Mesodermal cell (in vitro differentiated cells): ENCODE data around the gene VRK2.
A peak's percentile ranks its signal among the peaks of the same experiment; 100 is the strongest.
"Not testable (repeated sequence)": the region's sequence is repeated elsewhere in the genome, so short reads cannot be mapped to it uniquely, and the experiment has no call there.

ENCODE experiments used
- H3K27ac ChIP-seq: 2 replicates; pipeline ENCODE4 v1.7.0; 2013; ENCODE audit warnings: mild to moderate bottlenecking, low read depth, low read length, moderate library complexity; ENCODE audit not compliant: severe bottlenecking
- H3K36me3 ChIP-seq: 2 replicates; pipeline ENCODE4 v1.7.1; 2013; ENCODE audit warnings: mild to moderate bottlenecking, low read length, moderate library complexity; ENCODE audit not compliant: control insufficient read depth, insufficient read depth
- H3K4me1 ChIP-seq: one replicate; pipeline ENCODE4 v1.7.1; 2013; ENCODE audit warnings: mild to moderate bottlenecking, low read length; ENCODE audit not compliant: insufficient read depth, control insufficient read depth, poor library complexity, severe bottlenecking
- H3K4me3 ChIP-seq: 2 replicates; pipeline ENCODE4 v1.7.0; 2013; ENCODE audit warnings: low read length, control low read depth, mild to moderate bottlenecking; ENCODE audit not compliant: insufficient read depth, poor library complexity, severe bottlenecking; ENCODE audit errors: extremely low read depth
- H3K9me3 ChIP-seq: 2 replicates; pipeline ENCODE4 v1.7.1; 2013; ENCODE audit warnings: mild to moderate bottlenecking, low read length, moderate library complexity; ENCODE audit not compliant: control insufficient read depth
- WGBS, 2 experiments: methylation state at CpG; one replicate each; pipeline ENCODE4 v1.1.5; 2013; ENCODE audit warnings: missing lambda C conversion rate in 2 of 2; ENCODE audit not compliant: insufficient coverage in 2 of 2; 5-methylcytosine and 5-hydroxymethylcytosine counted together

The VRK2 gene

DNA sequence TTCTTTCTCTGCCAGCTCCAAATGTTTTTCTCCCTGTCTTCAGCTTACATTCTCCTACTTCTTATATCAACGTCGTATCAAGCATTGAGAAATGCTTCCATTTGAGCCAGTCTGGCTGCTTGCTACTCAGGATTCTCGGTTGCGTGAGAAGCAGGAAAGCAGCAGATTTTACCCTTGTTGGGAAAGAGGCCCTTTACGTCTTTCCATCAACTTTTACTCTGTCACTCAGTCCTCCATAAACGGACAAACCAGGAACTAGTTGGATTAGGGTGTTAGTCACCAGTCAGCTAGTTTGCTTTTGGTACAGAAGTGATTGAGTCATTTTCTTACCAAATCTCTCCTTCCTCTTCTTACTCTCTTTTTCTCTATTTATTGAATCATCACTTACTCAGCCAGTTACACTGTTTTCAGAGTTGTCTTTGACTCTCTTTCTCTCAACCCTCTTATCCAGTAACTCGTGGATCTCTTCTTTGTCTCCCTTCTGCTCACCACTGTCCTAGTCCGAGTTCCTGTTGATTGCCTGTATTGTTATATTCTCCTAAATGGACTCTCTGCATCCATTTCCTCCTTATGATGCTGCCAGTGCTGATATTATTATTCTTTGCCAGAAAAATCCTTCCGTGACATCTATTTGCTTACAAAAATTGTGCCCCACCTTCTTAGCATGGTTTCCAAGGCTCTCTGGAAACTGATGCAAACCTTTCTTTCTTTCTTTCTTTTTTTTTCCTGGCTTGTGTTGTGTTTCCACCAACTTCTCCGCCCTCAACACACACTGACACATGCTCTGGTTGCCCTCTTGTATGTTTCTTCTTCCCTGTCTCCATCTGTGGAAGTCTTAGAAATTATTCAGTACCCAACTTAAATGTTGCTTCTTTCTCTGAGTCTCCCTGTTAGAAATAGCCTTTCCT is 61.5 kb downstream of the VRK2 start:
- Histone ChIP-seq H3K36me3 (no peaks in the 10 kb centered on the region), H3K9me3 (no peaks in the 10 kb centered on the region), H3K4me1 (peaks cover 8% of the 10 kb centered on the region), H3K27ac (peak overlapping the region; percentile 24), H3K4me3 (no peak overlapping the region)
- WGBS, 2 experiments = 92 to 95% methylated on average over 7 to 8 of the region's 10 CpGs

DNA sequence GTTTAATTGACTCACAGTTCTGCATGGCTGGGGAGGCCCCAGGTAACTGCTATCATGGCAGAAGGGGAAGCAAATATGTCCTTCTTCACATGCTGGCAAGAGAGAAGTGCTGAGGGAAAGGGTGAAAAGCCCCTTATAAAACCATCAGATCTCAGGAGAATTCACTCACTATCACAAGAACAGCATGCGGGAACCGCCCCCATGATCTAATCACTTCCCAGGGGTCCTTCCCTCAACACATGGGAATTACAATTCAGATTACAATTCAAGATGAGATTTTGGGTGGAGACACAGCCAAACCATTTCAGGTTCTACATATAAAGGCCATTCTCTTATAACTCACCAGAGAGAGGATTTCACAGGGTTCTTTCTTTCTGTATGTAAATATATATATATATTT is 62.9 kb downstream of the VRK2 start:
- WGBS, 2 experiments = 80 to 82% methylated on average over 1 to 2 of the region's 2 CpGs
- H3K9me3 ChIP-seq = no peaks in the 10 kb centered on the region
- peaks cover 8% of the 10 kb centered on the region for H3K4me1 ChIP-seq
- H3K36me3 ChIP-seq = no peaks in the 10 kb centered on the region
- no peak overlapping the region for H3K27ac ChIP-seq
- H3K4me3 ChIP-seq = no peak overlapping the region

DNA sequence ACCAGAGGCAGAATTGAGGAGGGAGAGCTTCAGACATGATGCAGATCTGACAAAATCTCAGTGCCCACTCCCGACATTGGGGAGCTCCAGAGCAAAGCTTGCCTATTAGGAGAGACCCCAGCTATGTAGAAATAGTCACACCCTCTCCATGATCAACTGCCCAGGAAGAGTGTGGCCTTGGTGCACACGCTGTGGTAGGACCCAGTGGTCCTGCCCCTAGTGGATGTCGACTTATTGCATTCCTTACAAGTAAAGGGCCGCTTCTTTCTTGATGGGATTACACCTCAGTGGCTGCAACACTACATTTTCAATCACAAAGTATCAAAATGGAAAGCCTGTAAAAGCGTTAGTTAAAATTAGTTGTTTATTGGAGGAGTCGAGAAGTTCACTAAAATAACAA is 64.2 kb downstream of the VRK2 start:
- Histone ChIP-seq H3K27ac (no peak overlapping the region), H3K4me1 (peaks cover 8% of the 10 kb centered on the region), H3K36me3 (no peaks in the 10 kb centered on the region), H3K9me3 (no peaks in the 10 kb centered on the region), H3K4me3 (no peak overlapping the region)
- WGBS, 2 experiments = 70 to 100% methylated on average over 2 of the region's 6 CpGs

DNA sequence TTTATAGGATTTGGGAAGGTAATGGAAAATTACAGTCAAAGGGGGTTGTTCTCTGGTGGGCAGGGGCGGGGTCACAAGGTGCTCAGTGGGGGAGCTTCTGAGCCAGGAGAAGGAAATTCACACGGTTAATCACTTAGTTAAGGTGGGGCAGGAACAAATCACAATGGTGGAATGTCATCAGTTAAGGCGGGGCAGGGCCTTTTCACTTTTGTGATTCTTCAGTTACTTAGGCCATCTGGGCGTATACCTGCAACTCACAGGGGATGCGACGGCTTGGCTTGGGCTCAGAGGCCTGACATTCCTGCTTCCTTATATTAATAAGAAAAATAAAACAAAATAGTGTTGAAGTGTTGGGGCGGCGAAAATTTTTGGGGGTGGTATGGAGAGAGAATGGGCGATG is 67.0 kb downstream of the VRK2 start:
- H3K4me1 ChIP-seq, H3K9me3 ChIP-seq, H3K27ac ChIP-seq, H3K4me3 ChIP-seq, H3K36me3 ChIP-seq: not testable (repeated sequence)
- WGBS, 2 experiments = 80 to 85% methylated on average over 3 to 4 of the region's 9 CpGs

DNA sequence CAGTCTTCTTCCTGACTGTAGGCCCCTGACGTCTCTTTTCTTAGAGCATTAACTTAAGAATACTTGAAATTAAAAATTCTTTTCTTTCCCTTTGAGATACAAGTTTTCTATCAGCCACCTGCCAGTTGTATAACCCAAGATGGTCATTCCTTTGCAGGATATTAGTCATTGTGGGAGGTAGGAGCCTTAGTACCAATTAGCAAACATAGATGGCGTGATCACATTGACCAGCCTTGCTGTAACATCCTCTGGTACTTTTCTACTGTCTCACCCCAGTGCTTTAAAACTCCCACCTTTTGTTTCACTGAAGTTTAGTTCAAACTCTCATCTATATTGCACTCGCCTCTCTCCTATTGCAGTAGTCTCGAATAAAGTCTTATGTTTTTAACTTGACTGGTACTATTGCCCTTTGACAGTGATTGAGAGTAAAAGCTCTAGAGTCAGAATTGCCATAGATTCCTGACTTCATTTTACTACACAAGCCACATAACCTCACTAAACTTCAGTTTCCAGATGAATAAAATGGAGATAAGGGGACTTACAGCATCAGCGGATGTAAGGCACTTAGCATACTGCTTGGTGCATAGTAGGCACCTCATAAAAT is 74.1 kb downstream of the VRK2 start:
- Histone ChIP-seq H3K27ac (no peak overlapping the region), H3K4me3 (no peak overlapping the region), H3K36me3 (peaks cover 11% of the 10 kb centered on the region), H3K9me3 (peaks cover 3% of the 10 kb centered on the region), H3K4me1 (no peaks in the 10 kb centered on the region)
- 78 to 100% methylated on average over 1 of the region's 5 CpGs for WGBS, 2 experiments

DNA sequence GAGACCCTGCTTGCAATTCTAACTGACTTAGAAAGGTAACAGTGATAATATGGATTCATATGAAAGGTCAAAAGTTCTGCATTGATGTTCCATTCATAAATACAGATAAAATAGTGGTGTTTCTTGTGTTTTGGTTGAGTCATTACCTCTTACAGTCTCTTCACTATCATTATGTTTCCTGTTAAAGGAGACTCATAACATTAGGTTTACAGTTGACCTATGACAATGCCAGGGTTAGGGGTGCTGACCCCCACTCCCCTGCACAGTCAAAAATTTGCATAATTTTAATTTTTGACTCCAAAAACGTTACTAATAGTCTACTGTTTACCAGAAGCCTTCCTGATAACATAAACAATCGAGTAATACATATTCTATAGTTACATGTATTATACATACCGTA is 75.4 kb downstream of the VRK2 start:
- H3K27ac ChIP-seq = no peak overlapping the region
- no peaks in the 10 kb centered on the region for H3K4me1 ChIP-seq
- H3K36me3 ChIP-seq = peaks cover 11% of the 10 kb centered on the region
- H3K9me3 ChIP-seq = peaks cover 3% of the 10 kb centered on the region
- no peak overlapping the region for H3K4me3 ChIP-seq
- 80% methylated on average over 1 of the region's 3 CpGs; no CpG with 5 or more reads in 1 of the 2 experiments for WGBS, 2 experiments

DNA sequence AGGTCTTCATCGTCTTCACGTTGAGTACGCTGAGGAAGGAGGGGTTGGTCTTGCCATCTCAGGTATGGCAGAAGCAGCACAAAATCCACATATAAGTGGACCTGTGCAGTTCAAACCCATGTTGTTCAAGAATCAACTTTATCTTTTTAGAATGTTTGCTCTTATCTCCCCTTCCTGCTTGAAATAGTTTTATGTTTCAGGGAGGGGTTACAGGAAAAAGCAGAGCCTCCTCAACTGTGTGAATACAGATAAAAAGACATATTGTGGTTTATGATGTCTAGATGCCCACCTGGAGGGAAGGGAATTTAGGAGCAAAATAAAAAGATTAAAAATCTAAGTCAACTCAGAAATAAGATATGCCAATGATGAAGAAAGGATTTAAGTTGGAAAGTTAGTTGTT is 75.9 kb downstream of the VRK2 start:
- peaks cover 11% of the 10 kb centered on the region for H3K36me3 ChIP-seq
- peaks cover 3% of the 10 kb centered on the region for H3K9me3 ChIP-seq
- no peak overlapping the region for H3K4me3 ChIP-seq
- H3K27ac ChIP-seq = no peak overlapping the region
- H3K4me1 ChIP-seq = no peaks in the 10 kb centered on the region
- WGBS, 2 experiments = no CpG with 5 or more reads among the region's 3 CpGs

DNA sequence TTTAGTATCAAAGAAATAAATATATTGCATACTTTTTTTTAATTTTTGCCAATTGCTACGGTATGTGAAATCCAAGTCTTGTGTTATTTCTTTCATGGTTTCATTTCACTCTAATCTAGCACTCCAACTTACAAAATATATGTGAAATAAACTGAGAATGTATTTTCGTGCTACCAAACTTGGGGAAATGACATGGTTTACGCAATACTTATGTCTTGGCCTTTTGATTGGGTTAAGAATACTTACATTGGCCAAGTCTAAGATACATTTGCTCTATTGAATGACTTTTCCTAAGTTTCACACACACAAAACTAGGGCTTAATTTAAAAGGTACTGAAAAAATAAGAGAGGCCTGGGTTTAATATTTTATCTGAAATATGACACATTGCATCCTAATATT is 80.5 kb downstream of the VRK2 start:
- H3K27ac ChIP-seq = no peak overlapping the region
- H3K4me1 ChIP-seq = peaks cover 4% of the 10 kb centered on the region
- WGBS, 2 experiments = no CpG with 5 or more reads among the region's 3 CpGs
- peaks cover 8% of the 10 kb centered on the region for H3K36me3 ChIP-seq
- no peaks in the 10 kb centered on the region for H3K9me3 ChIP-seq
- no peak overlapping the region for H3K4me3 ChIP-seq

DNA sequence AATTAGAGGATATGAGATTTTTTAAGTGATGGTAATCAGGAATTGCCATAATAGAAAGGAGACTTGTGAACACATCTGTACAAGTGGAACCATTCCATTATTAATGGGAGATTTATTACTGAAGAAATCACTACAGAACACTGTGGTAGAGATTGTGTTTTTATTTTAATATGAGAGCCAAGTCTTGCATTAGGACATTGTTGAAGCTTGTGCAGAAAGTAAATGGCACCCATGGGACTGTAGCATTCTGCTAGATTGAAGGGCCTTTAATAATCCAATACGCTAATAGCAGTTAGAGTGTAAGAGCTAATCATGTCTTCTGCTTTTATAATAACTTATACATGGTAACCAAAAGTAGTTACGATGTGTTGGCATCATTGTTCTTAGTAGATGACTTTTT is 83.6 kb downstream of the VRK2 start:
- WGBS, 2 experiments = no CpG with 5 or more reads among the region's 2 CpGs
- Histone ChIP-seq H3K4me3 (no peak overlapping the region), H3K9me3 (no peaks in the 10 kb centered on the region), H3K36me3 (no peaks in the 10 kb centered on the region), H3K27ac (no peak overlapping the region), H3K4me1 (peaks cover 4% of the 10 kb centered on the region)

DNA sequence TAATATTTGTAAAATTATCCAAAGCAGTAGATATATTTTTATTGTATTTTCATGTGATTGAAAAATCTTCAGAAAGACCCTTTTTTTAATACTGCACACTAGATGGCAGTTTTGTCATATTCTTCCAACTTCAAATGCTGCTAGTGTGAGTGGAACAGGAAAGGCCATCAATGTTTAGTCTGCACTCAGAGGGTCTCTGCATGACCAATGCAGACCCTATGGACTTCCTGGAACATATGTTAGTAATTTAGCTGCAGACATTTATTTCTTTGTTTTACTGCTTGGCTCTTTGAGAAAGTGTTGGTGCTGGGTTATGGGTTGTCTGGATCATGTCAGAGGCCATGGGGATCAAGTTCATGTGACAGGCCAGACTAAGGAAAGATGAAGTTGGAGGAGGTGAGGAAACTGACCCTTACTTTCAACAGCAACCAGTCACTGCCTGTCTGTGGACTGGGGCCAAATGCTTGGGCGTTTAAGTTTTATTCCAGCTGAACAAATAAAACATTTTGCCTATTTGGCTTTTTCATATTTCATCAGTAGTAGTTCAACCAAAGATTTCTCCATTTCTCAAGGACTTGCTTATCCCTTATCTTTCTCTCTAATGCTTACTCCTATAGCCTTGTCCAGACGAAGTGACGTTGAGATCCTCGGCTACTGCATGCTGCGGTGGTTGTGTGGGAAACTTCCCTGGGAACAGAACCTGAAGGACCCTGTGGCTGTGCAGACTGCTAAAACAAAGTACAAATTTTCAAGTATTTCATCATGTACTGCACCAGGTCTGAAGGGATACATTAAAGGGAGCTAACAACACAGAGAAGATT is 84.8 kb downstream of the VRK2 start:
- Histone ChIP-seq H3K27ac (peak overlapping the region; percentile 77), H3K4me1 (peaks cover 4% of the 10 kb centered on the region), H3K9me3 (no peaks in the 10 kb centered on the region), H3K4me3 (no peak overlapping the region), H3K36me3 (no peaks in the 10 kb centered on the region)
- 85 to 100% methylated on average over 1 to 4 of the region's 5 CpGs for WGBS, 2 experiments
